Memory B cell (primary cell): ENCODE results near the gene TMEM202.
A peak's percentile ranks its signal among the peaks of the same experiment; 100 is the strongest.

Experiments
- ATAC-seq: fragments of 150-1000 bp; cut with Tn5 transposase; 2 replicates; pipeline ENCODE4 v1.10.0; 2021; ENCODE audit warnings: low read depth, mild to moderate bottlenecking, moderate library complexity
- DNase-seq, 2 donors: peaks; one replicate each; pipeline ENCODE4 v3.0.0; 2022; ENCODE audit warnings: low spot score in 2 of 2
- H3K27ac Mint-ChIP-seq: one replicate; pipeline ENCODE4 v1.8.0; 2022; ENCODE audit warnings: mild to moderate bottlenecking, moderate library complexity, mixed read lengths
- H3K27me3 Mint-ChIP-seq: one replicate; pipeline ENCODE4 v1.8.0; 2022; ENCODE audit warnings: mixed read lengths
- H3K36me3 Mint-ChIP-seq: one replicate; pipeline ENCODE4 v1.8.0; 2022; ENCODE audit warnings: mild to moderate bottlenecking, mixed read lengths
- H3K4me1 Mint-ChIP-seq: one replicate; pipeline ENCODE4 v1.8.0; 2022; ENCODE audit warnings: mixed read lengths
- H3K4me3 Mint-ChIP-seq: one replicate; pipeline ENCODE4 v1.8.0; 2022; ENCODE audit warnings: mild to moderate bottlenecking, moderate library complexity, mixed read lengths
- H3K9me3 Mint-ChIP-seq: one replicate; pipeline ENCODE4 v1.8.0; 2022; ENCODE audit warnings: mixed read lengths

TMEM202 gene, protein sequence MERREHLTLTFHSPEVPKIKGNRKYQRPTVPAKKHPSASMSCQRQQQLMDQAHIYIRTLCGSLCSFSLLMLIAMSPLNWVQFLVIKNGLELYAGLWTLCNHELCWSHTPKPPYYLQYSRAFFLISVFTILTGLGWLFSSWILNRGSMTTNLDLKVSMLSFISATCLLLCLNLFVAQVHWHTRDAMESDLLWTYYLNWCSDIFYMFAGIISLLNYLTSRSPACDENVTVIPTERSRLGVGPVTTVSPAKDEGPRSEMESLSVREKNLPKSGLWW

GRCh38 chr15:72397796-72398588, at the start of gene TMEM202:
Gene TMEM202 (plus strand): TSS chr15:72398305. CDS start chr15:72398327, 22 bp downstream.
- Mint-ChIP-seq H3K36me3 (peaks cover 4% of the 10 kb centered on the region), H3K27me3 (peaks cover 14% of the 10 kb centered on the region), H3K27ac (no peak within 1 kb of the TSS), H3K9me3 (no peaks in the 10 kb centered on the region), H3K4me3 (no peak within 1 kb of the TSS), H3K4me1 (no peaks in the 10 kb centered on the region)
- DNase-seq (no peak), ATAC-seq (no peak)

DNA sequence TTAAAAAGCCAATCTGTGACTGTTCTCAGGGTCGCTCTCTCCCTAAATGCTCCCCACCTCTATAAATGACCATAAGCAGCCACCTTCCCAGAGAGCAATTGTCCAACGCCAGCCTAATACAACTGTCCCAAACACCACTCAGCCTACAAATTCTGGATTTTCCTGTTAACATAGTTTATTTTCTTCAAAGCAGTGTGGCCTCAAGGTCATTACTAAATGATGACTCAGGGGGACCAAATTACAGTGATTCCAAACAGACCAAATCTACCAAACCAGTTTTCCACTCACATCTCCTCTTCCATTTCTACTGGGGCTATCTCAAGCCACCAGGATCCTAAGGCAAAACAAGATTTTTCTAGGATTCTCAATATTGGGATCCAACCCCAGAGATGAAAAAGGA, 44.8 kb upstream of the TMEM202 start:
- H3K27ac Mint-ChIP-seq = no peak overlapping the region
- ATAC-seq (no peak), DNase-seq (no peak)
- H3K9me3 Mint-ChIP-seq = no peaks in the 10 kb centered on the region
- peaks cover 34% of the 10 kb centered on the region for H3K36me3 Mint-ChIP-seq
- H3K4me1 Mint-ChIP-seq = no peaks in the 10 kb centered on the region
- no peaks in the 10 kb centered on the region for H3K27me3 Mint-ChIP-seq
- no peak overlapping the region for H3K4me3 Mint-ChIP-seq

GRCh38 chr15:72354496-72354895, 43.6 kb upstream of the TMEM202 start:
- no peak for DNase-seq
- no peaks in the 10 kb centered on the region for H3K9me3 Mint-ChIP-seq
- H3K4me3 Mint-ChIP-seq = no peak overlapping the region
- no peaks in the 10 kb centered on the region for H3K27me3 Mint-ChIP-seq
- H3K27ac Mint-ChIP-seq = no peak overlapping the region
- ATAC-seq = no peak
- peaks cover 24% of the 10 kb centered on the region for H3K36me3 Mint-ChIP-seq
- peaks cover 6% of the 10 kb centered on the region for H3K4me1 Mint-ChIP-seq

GRCh38 chr15:72358121-72358520, 40.0 kb upstream of the TMEM202 start:
- H3K4me3 Mint-ChIP-seq = no peak overlapping the region

GRCh38 chr15:72358650-72359171, 39.4 kb upstream of the TMEM202 start:
- Mint-ChIP-seq H3K4me1 (peaks cover 6% of the 10 kb centered on the region), H3K36me3 (peaks cover 9% of the 10 kb centered on the region), H3K9me3 (no peaks in the 10 kb centered on the region), H3K27ac (peak overlapping the region; percentile 60), H3K4me3 (no peak overlapping the region), H3K27me3 (no peaks in the 10 kb centered on the region)
- ATAC-seq = peak; percentile 29
- no peak for DNase-seq

More at GRCh38 chr15:72358121-72358520, 40.0 kb upstream of the TMEM202 start:
- Mint-ChIP-seq H3K27ac (peak overlapping the region; percentile 60), H3K27me3 (no peaks in the 10 kb centered on the region), H3K36me3 (peaks cover 15% of the 10 kb centered on the region), H3K9me3 (no peaks in the 10 kb centered on the region), H3K4me1 (peaks cover 6% of the 10 kb centered on the region)
- no peak for ATAC-seq
- no peak for DNase-seq

DNA sequence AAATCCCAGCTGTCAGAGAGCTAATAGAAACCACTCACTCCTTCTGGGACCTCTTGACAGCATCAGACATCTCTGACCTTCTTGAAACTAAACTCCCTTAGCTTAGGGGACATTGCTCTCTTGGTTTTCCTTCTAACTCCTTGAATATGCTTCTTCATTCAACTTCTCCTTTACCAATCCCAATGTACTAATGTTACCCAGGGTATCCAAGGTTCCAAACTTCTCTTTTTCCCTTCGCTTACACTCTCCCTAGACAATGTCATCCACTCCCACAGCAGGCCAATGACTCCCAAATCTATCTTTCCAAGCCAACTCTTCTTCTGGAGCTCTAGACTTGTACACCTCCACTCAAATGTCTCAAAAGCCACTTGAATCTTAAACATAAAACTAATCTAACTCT, 36.9 kb upstream of the TMEM202 start:
- Mint-ChIP-seq H3K4me3 (no peak overlapping the region), H3K27ac (no peak overlapping the region), H3K36me3 (peaks cover 11% of the 10 kb centered on the region), H3K9me3 (peaks cover 1% of the 10 kb centered on the region), H3K27me3 (no peaks in the 10 kb centered on the region), H3K4me1 (peaks cover 13% of the 10 kb centered on the region)
- DNase-seq (no peak), ATAC-seq (no peak)

DNA sequence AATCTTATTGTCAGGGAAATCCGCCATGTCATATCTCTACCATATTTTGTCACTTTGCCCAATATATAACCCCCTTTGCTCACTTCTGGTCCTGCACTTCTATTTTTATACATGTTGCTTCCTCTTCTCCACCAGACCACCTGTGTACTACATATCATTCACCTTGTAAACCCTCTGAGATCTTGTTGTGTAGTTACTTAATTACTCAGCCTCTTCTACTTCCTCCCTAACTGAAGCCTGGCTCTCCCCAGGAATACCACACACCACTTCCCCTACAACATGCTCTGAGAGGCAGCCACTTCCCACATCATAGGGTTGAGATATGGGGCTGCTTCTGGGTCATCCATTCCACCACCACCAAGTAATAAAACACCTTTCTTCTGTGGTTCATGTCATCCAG, 32.3 kb upstream of the TMEM202 start:
- ATAC-seq = peak; percentile 63
- Mint-ChIP-seq H3K27me3 (no peaks in the 10 kb centered on the region), H3K27ac (peak overlapping the region; percentile 31), H3K36me3 (peaks cover 23% of the 10 kb centered on the region), H3K9me3 (peaks cover 1% of the 10 kb centered on the region), H3K4me1 (peaks cover 38% of the 10 kb centered on the region), H3K4me3 (peak overlapping the region; percentile 4)
- no peak for DNase-seq

GRCh38 chr15:72368325-72368724, 29.8 kb upstream of the TMEM202 start:
- no peaks in the 10 kb centered on the region for H3K27me3 Mint-ChIP-seq
- peaks cover 23% of the 10 kb centered on the region for H3K36me3 Mint-ChIP-seq
- peak overlapping the region; percentile 65 for H3K27ac Mint-ChIP-seq
- DNase-seq (no peak), ATAC-seq (peak; percentile 17)
- H3K9me3 Mint-ChIP-seq = peaks cover 1% of the 10 kb centered on the region
- H3K4me1 Mint-ChIP-seq = peaks cover 49% of the 10 kb centered on the region
- H3K4me3 Mint-ChIP-seq = peak overlapping the region; percentile 58

DNA sequence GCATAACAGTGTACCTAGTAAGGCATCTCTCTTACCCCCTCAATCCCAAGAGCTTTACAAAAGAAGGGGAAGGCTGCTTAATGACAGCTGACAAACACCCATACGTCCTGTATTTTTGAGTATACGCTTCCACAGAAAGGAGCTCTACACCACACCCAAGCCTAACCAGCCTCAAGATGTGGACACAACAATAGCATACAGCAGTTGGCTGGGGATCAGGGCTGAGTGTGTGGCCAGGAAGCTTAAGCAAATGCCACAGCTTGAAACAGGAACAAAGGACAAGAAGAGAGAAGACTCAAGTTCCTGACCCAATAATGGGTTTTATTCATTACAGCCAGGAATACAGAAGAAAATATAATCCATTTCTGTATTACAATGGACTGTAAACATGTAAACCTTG, 29.2 kb upstream of the TMEM202 start:
- Mint-ChIP-seq H3K4me1 (peaks cover 54% of the 10 kb centered on the region), H3K27ac (peak overlapping the region; percentile 65), H3K27me3 (no peaks in the 10 kb centered on the region), H3K4me3 (peak overlapping the region; percentile 58), H3K9me3 (peaks cover 1% of the 10 kb centered on the region), H3K36me3 (peaks cover 23% of the 10 kb centered on the region)
- ATAC-seq (peak; percentile 49), DNase-seq (no peak)

DNA sequence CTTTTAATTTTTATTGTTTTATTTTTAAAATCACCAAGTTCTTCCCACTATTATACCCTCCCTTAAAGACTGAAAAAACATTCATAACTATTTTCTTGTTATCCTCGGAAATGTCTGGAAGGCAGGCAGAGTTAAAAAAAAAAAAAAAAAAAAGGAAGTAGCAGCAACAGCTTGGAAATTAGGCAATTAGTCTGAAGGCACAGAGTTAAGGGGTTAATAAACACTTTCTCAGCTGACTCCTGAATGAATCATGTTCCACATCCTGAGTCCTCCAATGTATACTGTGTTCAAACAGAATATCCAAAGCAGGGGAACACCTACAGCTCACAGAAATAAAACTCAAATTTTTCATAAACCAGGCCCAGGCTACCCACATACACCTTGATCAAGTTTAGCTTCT, 28.1 kb upstream of the TMEM202 start:
- H3K36me3 Mint-ChIP-seq = peaks cover 25% of the 10 kb centered on the region
- peak overlapping the region; percentile 50 for H3K27ac Mint-ChIP-seq
- DNase-seq (no peak), ATAC-seq (no peak)
- no peaks in the 10 kb centered on the region for H3K27me3 Mint-ChIP-seq
- peaks cover 1% of the 10 kb centered on the region for H3K9me3 Mint-ChIP-seq
- H3K4me3 Mint-ChIP-seq = no peak overlapping the region
- peaks cover 62% of the 10 kb centered on the region for H3K4me1 Mint-ChIP-seq

DNA sequence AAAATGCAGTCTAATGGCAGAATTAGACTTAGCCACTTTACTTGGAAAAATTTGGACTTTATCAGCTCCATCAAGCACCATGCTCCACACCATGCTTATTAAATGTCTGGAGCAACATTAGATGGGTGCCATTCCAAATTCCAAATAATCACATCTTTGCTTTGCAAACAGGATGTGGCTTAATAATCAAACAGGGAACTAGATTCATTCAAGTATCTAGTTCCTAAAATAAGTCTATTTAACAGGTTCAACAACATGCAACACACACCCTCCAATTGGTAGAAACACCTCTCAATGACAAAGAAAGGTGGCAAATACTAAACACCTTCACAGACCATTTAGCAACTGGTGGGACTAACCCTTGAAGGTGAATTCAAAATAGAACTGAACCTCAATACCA, 25.7 kb upstream of the TMEM202 start:
- peak overlapping the region; percentile 97 for H3K27ac Mint-ChIP-seq
- peaks cover 59% of the 10 kb centered on the region for H3K4me1 Mint-ChIP-seq
- H3K4me3 Mint-ChIP-seq = peak overlapping the region; percentile 14
- peaks cover 9% of the 10 kb centered on the region for H3K36me3 Mint-ChIP-seq
- no peaks in the 10 kb centered on the region for H3K9me3 Mint-ChIP-seq
- ATAC-seq = no peak
- H3K27me3 Mint-ChIP-seq = no peaks in the 10 kb centered on the region
- DNase-seq = no peak

DNA sequence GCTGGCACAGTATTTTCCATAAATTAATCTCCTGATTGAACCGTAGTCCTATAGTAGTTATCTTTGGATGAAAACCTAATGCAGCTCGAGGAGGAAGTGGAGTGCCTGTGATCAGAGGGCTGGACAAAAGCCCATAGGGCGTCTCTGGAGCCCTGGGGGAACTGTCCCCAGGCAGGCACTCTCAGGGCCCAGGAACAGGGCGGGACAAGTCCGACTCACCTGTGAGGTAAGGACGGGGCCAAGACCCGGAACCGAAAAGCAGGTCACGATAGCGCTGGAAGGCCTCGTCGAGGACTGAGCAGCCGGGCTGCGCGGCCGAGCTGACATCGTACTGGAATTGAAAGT, 22.6 kb upstream of the TMEM202 start:
- H3K4me3 Mint-ChIP-seq = peak overlapping the region; percentile 93
- H3K9me3 Mint-ChIP-seq = no peaks in the 10 kb centered on the region
- ATAC-seq = peak; percentile 59
- DNase-seq = no peak
- H3K27ac Mint-ChIP-seq = peak overlapping the region; percentile 97
- H3K27me3 Mint-ChIP-seq = no peaks in the 10 kb centered on the region
- H3K4me1 Mint-ChIP-seq = peaks cover 40% of the 10 kb centered on the region
- H3K36me3 Mint-ChIP-seq = peaks cover 2% of the 10 kb centered on the region

GRCh38 chr15:72375846-72376581, 22.1 kb upstream of the TMEM202 start, which contains the start of gene HEXA:
Gene HEXA (minus strand): TSS chr15:72376014. CDS start chr15:72375972, 42 bp downstream.
- no peaks in the 10 kb centered on the region for H3K27me3 Mint-ChIP-seq
- H3K27ac Mint-ChIP-seq = peak within 1 kb of the TSS; percentile 97
- peak within 1 kb of the TSS; percentile 93 for H3K4me3 Mint-ChIP-seq
- H3K9me3 Mint-ChIP-seq = no peaks in the 10 kb centered on the region
- peak; percentile 97 to 99 for DNase-seq
- H3K4me1 Mint-ChIP-seq = peaks cover 42% of the 10 kb centered on the region
- peak; percentile 83 for ATAC-seq
- peaks cover 2% of the 10 kb centered on the region for H3K36me3 Mint-ChIP-seq

- no peak for ATAC-seq
- H3K4me3 Mint-ChIP-seq = no peak overlapping the region
- no peaks in the 10 kb centered on the region for H3K27me3 Mint-ChIP-seq
- H3K4me1 Mint-ChIP-seq = peaks cover 43% of the 10 kb centered on the region
- no peak for DNase-seq
- H3K36me3 Mint-ChIP-seq = peaks cover 2% of the 10 kb centered on the region
- H3K9me3 Mint-ChIP-seq = no peaks in the 10 kb centered on the region
- no peak overlapping the region for H3K27ac Mint-ChIP-seq
Measured at GRCh38 chr15:72377331-72377730, 20.8 kb upstream of the TMEM202 start.
